Hematopoietic multipotent progenitor cell treated with erythropoietin and hydrocortisone succinate and interleukin-3 and kit ligand, for 4 days (in vitro differentiated cells): ENCODE results near the gene SPOCK1.

ENCODE experiments used
- DNase-seq: peaks from one replicate; pipeline ENCODE4 v3.0.0-alpha.2; 2015

The SPOCK1 gene

GRCh38 chr5:137040641-137041340 is 458.3 kb downstream of the SPOCK1 start:
- no peak for DNase-seq

GRCh38 chr5:137040024-137040423 is 459.1 kb downstream of the SPOCK1 start:
- no peak for DNase-seq

- no peak for DNase-seq
Measured at GRCh38 chr5:137037848-137038247, 461.3 kb downstream of the SPOCK1 start.

- DNase-seq, result no peak
Measured at GRCh38 chr5:137036640-137037039, 462.5 kb downstream of the SPOCK1 start.

GRCh38 chr5:137035480-137035878 is 463.6 kb downstream of the SPOCK1 start:
- DNase-seq, result no peak

- DNase-seq, result no peak
Measured at GRCh38 chr5:137034764-137035479, 464.2 kb downstream of the SPOCK1 start.

- DNase-seq, result no peak
Measured at GRCh38 chr5:137034213-137034612, 464.9 kb downstream of the SPOCK1 start.

- DNase-seq, result no peak
Measured at GRCh38 chr5:137032929-137033328, 466.2 kb downstream of the SPOCK1 start.

GRCh38 chr5:137027758-137028157 is 471.4 kb downstream of the SPOCK1 start:
- DNase-seq, result no peak

GRCh38 chr5:137026296-137026695 is 472.8 kb downstream of the SPOCK1 start:
- DNase-seq, result no peak

- peak; percentile 10 for DNase-seq
Measured at GRCh38 chr5:137024044-137024443, 475.1 kb downstream of the SPOCK1 start.

- DNase-seq, result no peak
Measured at GRCh38 chr5:137023371-137023770, 475.8 kb downstream of the SPOCK1 start.

GRCh38 chr5:137022725-137023124 is 476.4 kb downstream of the SPOCK1 start:
- no peak for DNase-seq

GRCh38 chr5:137022043-137022442 is 477.1 kb downstream of the SPOCK1 start:
- no peak for DNase-seq

- DNase-seq, result no peak
Measured at GRCh38 chr5:137019229-137019628, 479.9 kb downstream of the SPOCK1 start.

- no peak for DNase-seq
Measured at GRCh38 chr5:137016783-137017324, 482.3 kb downstream of the SPOCK1 start.

- DNase-seq, result no peak
Measured at GRCh38 chr5:137015540-137016116, 483.5 kb downstream of the SPOCK1 start.

- no peak for DNase-seq
Measured at GRCh38 chr5:137014731-137015130, 484.4 kb downstream of the SPOCK1 start.

- no peak for DNase-seq
Measured at GRCh38 chr5:137010226-137010625, 488.9 kb downstream of the SPOCK1 start.

- DNase-seq, result no peak
Measured at GRCh38 chr5:137004279-137004678, 494.8 kb downstream of the SPOCK1 start.

- DNase-seq, result no peak
Measured at GRCh38 chr5:137001026-137001569, 498.0 kb downstream of the SPOCK1 start.

- no peak for DNase-seq
Measured at GRCh38 chr5:136999787-137000186, 499.3 kb downstream of the SPOCK1 start.

GRCh38 chr5:136998854-136999357 is 500.2 kb downstream of the SPOCK1 start:
- DNase-seq, result no peak
